ENCODE measurements around the gene PRR36.

DNA sequence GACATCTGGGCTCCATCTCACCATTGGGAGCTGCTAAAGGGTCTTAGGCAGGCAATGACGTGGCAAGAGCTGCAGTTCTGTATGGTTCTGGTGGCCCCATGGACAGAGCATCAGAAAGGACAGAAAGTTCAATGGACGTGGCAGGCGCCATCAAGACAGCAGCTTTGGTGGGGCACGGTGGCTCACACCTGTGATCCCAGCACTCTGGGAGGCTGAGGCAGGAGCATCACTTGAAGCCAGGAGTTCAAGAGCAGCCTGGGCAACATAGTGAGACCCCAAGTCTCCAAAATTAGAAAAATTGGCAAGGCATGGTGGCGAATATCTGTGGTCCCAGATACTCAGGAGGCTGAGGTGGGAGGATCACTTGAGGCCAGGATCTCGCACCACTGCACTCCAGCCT is 34.7 kb downstream of the PRR36 start:
- TF ChIP-seq, protein P1, sequence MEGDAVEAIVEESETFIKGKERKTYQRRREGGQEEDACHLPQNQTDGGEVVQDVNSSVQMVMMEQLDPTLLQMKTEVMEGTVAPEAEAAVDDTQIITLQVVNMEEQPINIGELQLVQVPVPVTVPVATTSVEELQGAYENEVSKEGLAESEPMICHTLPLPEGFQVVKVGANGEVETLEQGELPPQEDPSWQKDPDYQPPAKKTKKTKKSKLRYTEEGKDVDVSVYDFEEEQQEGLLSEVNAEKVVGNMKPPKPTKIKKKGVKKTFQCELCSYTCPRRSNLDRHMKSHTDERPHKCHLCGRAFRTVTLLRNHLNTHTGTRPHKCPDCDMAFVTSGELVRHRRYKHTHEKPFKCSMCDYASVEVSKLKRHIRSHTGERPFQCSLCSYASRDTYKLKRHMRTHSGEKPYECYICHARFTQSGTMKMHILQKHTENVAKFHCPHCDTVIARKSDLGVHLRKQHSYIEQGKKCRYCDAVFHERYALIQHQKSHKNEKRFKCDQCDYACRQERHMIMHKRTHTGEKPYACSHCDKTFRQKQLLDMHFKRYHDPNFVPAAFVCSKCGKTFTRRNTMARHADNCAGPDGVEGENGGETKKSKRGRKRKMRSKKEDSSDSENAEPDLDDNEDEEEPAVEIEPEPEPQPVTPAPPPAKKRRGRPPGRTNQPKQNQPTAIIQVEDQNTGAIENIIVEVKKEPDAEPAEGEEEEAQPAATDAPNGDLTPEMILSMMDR (conservative IDR thresholded peaks at IDR 0.05; ENCODE audit: low read depth, low read length): no peak
- no peak for TF ChIP-seq EZH2 (IDR thresholded peaks at IDR 0.05; ENCODE audit: borderline replicate concordance, low read depth, low read length, poor library complexity, severe bottlenecking)

All from A673 (cell line).